K562 (cell line): ENCODE data around the gene CKMT1A. TPM values are rescaled to one million over a fixed set of nuclear protein-coding genes. Genes with fewer than 3 reads are reported as not detected.
"Not testable (repeated sequence)": the region's sequence is repeated elsewhere in the genome, so short reads cannot be mapped to it uniquely, and the experiment has no call there.

Experiments
- ATAC-seq: fragments of 200-7000 bp; cut with Tn5 transposase; 3 replicates; pipeline ENCODE4 v1.9.1; 2020; ENCODE audit warnings: moderate library complexity
- BruUV-seq: library from RNA; stranded (reverse); fragments of 400-500 nt; replicated peaks from 2 replicates; lab custom pipeline; 2021; lab: Mats Ljungman, UMichigan
- CTCF ChIA-PET: fragments of 300-600 bp; formaldehyde crosslinking; extraction: SDS; loops from one replicate; lab custom pipeline; 2021; ENCODE audit warnings: low intra/inter-chr PET ratio; lab: Yijun Ruan, JAX
- POLR2A ChIA-PET: fragments of 300-600, 350-650 bp; sonication (Branson Sonifier 250); formaldehyde crosslinking; extraction: SDS; loops from one replicate; lab custom pipeline; 2021; ENCODE audit warnings: antibody characterized with exemption, inconsistent platforms; lab: Yijun Ruan, JAX
- DNase-seq, 4 experiments: peaks; one replicate each; pipeline versions ENCODE4 v3.0.0 to v3.0.0-alpha.2; 2011 to 2018; ENCODE audit warnings: low spot score in 3 of 4, mixed read lengths in 3 of 4; ENCODE audit errors: extremely low read depth in 1 of 4
- FAIRE-seq: peaks from 2 replicates; lab custom pipeline; 2011; peaks lifted over from hg19 to GRCh38; lab: Jason Lieb, UNC
- H2AFZ ChIP-seq: 2 replicates; pipeline ENCODE4 v1.6.0; 2011; ENCODE audit warnings: low read depth, low read length, control low read depth, inconsistent platforms
- H3K27ac ChIP-seq: fragments of 200-600 bp; 3 replicates; pipeline ENCODE4 v1.8.0; 2011; ENCODE audit warnings: low read depth, mild to moderate bottlenecking, control low read depth, inconsistent platforms, low read length, moderate library complexity, mixed read lengths; ENCODE audit errors: extremely low read depth
- H3K27me3 ChIP-seq, 2 experiments: fragments of 300-600 bp in 1 of 2; 2 replicates in 1 of 2; 3 replicates in 1 of 2; pipeline versions ENCODE4 v1.6.0 to v1.8.0; 2011; ENCODE audit warnings: inconsistent platforms in 2 of 2, low read length in 2 of 2, mild to moderate bottlenecking in 1 of 2, mixed read lengths in 1 of 2, moderate library complexity in 1 of 2; ENCODE audit not compliant: control insufficient read depth in 2 of 2, insufficient read depth in 2 of 2
- H3K36me3 ChIP-seq: fragments of 300-600 bp; 3 replicates; pipeline ENCODE4 v1.8.0; 2011; ENCODE audit warnings: mild to moderate bottlenecking, low read length, inconsistent platforms; ENCODE audit not compliant: control insufficient read depth, insufficient read depth
- H3K4me1 ChIP-seq, 2 experiments: fragments of 200-600 bp in 1 of 2; replicated peaks in 1 of 2; 2 replicates in 1 of 2; 3 replicates in 1 of 2; pipeline versions ENCODE4 v1.5.1 to v1.8.0; 2011; ENCODE audit warnings: inconsistent platforms in 2 of 2, low read length in 2 of 2, mild to moderate bottlenecking in 1 of 2, mixed read lengths in 1 of 2, moderate library complexity in 1 of 2; ENCODE audit not compliant: control insufficient read depth in 2 of 2, insufficient read depth in 2 of 2
- H3K4me2 ChIP-seq: 2 replicates; pipeline ENCODE4 v1.6.1; 2011; ENCODE audit warnings: low read length, control low read depth, inconsistent platforms, mixed read lengths; ENCODE audit not compliant: insufficient read depth
- H3K4me3 ChIP-seq: fragments of 200-600 bp; sonication (generic), shearing (Covaris generic); 2 replicates; pipeline ENCODE4 v1.5.1; 2016; ENCODE audit warnings: control low read depth, inconsistent platforms
- H3K79me2 ChIP-seq: fragments of 200-600 bp; 3 replicates; pipeline ENCODE4 v1.8.0; 2011; ENCODE audit warnings: low read length, inconsistent platforms; ENCODE audit not compliant: control insufficient read depth, insufficient read depth
- H3K9ac ChIP-seq, 2 experiments: 2 replicates each; pipeline versions ENCODE4 v1.6.0 to v1.6.1; 2011; ENCODE audit warnings: low read depth in 2 of 2, low read length in 2 of 2, control low read depth in 1 of 2, inconsistent platforms in 1 of 2, mild to moderate bottlenecking in 1 of 2, mixed read lengths in 1 of 2; ENCODE audit not compliant: insufficient read depth in 1 of 2
- H3K9me1 ChIP-seq: one replicate; pipeline ENCODE4 v1.6.0; 2011; ENCODE audit warnings: inconsistent platforms, mild to moderate bottlenecking, low read length, moderate library complexity; ENCODE audit not compliant: control insufficient read depth, insufficient read depth
- H3K9me3 ChIP-seq: replicated peaks from 2 replicates; pipeline ENCODE4 v1.5.1; 2011; ENCODE audit warnings: low read depth, low read length, inconsistent platforms; ENCODE audit not compliant: control insufficient read depth, insufficient read depth
- H4K20me1 ChIP-seq: replicated peaks from 2 replicates; pipeline ENCODE4 v1.6.1; 2011; ENCODE audit warnings: low read length, inconsistent platforms, mixed read lengths; ENCODE audit not compliant: control insufficient read depth, insufficient read depth
- WGBS: fragments of 100-300 bp; shearing (Covaris generic); methylation state at CpG from one replicate; pipeline ENCODE4 v1.1.6; 2016; ENCODE audit warnings: low coverage, mixed read lengths; ENCODE audit not compliant: insufficient coverage; ENCODE audit errors: missing lambda C conversion rate; 5-methylcytosine and 5-hydroxymethylcytosine counted together
- in situ Hi-C: fragments of 300-500 bp; cut with MboI; formaldehyde crosslinking; loops from 4 replicates; pipeline ENCODE4 v1.15.0; 2018; ENCODE audit warnings: inconsistent platforms, mixed read lengths
- intact Hi-C: fragments of 100-400 bp; cut with micrococcal nuclease; formaldehyde crosslinking; loops from 2 replicates; pipeline ENCODE4 v1.14.2; 2022
- polyA plus RNA-seq, 8 experiments: library from polyadenylated mRNA; depleted of rRNA in 4 of 8; stranded (reverse) in 5 of 8; unstranded in 3 of 8; fragments of >200 nt; fragmentation: Nextera tagmentation in 2 of 8; fragmentation: Illumina TruSeq in 1 of 8; extraction: Ambion mirVana in 2 of 8; extraction: Trizol in 1 of 8; gene quantifications; 2 replicates each; pipeline versions ENCODE4 v1.2.1 to v1.2.3, GENCODE V29; 2011 to 2014; ENCODE audit warnings: inconsistent platforms in 1 of 8, missing spikeins in 1 of 8
- total RNA-seq, 7 experiments: library from RNA; depleted of rRNA in 6 of 7; stranded (reverse); fragments of >200 nt in 6 of 7; fragmentation: Illumina TruSeq in 2 of 7; extraction: Trizol in 2 of 7; gene quantifications; 2 replicates each; pipeline versions ENCODE4 v1.2.1 to v1.2.3, GENCODE V29; 2011 to 2021; ENCODE audit warnings: low replicate concordance in 1 of 7

CKMT1A gene
- total and polyA plus RNA-seq, 9 of the 15 experiments (the other 6 are each of a cell fraction or from before 2014, with no cell fraction given): 3.6 to 13.5 (median 7.7) TPM

- CTCF ChIA-PET, H4K20me1 ChIP-seq, DNase-seq, H3K27ac ChIP-seq, H3K4me3 ChIP-seq, H3K27me3 ChIP-seq, H3K9me1 ChIP-seq, H3K9ac ChIP-seq, BruUV-seq, H3K9me3 ChIP-seq, H2AFZ ChIP-seq, H3K79me2 ChIP-seq, intact Hi-C loops, H3K4me1 ChIP-seq, H3K4me2 ChIP-seq, H3K36me3 ChIP-seq, POLR2A ChIA-PET: not testable (repeated sequence)
- whole genome bisulfite sequencing: no CpG with 5 or more reads among the region's 54 CpGs
- FAIRE-seq (peak; percentile 100), ATAC-seq (peak; percentile 96)
- in situ Hi-C loops: loop anchor here (25.0 kb wide), 1 partner anchor 252 kb away; no protein-coding TSS in a partner anchor
Observed at GRCh38 chr15:43689604-43690301, 3.9 kb upstream of the CKMT1A start.

- H3K9me3 ChIP-seq, H3K9ac ChIP-seq, H3K4me3 ChIP-seq, H3K9me1 ChIP-seq, H3K36me3 ChIP-seq, H3K4me2 ChIP-seq, H4K20me1 ChIP-seq, FAIRE-seq, ATAC-seq, H3K27ac ChIP-seq, H3K79me2 ChIP-seq, DNase-seq, H3K4me1 ChIP-seq, H2AFZ ChIP-seq, H3K27me3 ChIP-seq, BruUV-seq, CTCF ChIA-PET, POLR2A ChIA-PET, intact Hi-C loops: not testable (repeated sequence)
- 50% methylated on average over 1 of the region's 7 CpGs for WGBS
- in situ Hi-C loops: loop anchor here (25.0 kb wide), 1 partner anchor 255 kb away; no protein-coding TSS in a partner anchor
Observed at GRCh38 chr15:43692679-43693078, 980 bp upstream of the CKMT1A start.
